Measurements from ENCODE around the gene ZNF736.
A peak's percentile ranks its signal among the peaks of the same experiment; 100 is the strongest.

Gene ZNF736

DNA sequence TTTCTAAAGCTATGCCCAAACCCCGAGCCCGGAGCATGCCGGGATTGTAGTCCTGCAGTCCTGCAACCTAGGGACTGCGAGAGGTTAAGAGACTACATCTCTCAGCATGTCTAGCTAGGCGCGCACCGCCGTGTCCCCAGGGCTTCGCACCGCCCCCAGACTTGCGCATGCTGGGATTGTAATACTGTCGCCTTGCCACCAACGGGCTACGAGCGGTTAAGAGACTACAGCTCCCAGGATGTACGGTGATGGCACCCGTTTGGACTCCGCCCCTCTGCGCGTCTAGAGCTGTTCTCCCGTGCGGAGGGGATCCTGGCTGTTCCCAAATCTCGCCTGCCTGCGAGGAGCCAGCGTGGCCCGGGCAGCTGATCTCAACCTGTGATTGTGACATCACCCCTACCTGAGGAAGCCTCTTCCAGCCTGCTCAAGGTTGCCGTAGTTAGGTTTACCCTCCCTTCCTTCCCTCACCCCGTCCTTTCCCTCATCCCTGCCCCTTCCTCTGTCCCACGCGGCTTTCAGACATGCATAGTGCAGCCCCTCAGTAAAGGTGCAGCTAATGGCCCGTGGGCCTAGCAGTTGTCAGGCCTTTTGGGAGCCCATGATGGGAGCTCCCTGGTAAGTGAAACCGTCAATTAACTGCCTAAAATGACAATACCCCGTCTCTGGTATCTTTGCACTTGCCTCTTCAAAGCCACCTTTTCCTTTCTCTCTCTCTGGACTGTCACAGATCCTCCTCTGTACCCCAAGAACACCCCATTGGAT, 6.3 kb upstream of the ZNF736 start (continued):
- TF ChIP-seq ZNF776 (tag by site-specific recombination; IDR thresholded peaks at IDR 0.05; ENCODE audit: borderline replicate concordance) (no peak), ZNF830 (tag by site-specific recombination; IDR thresholded peaks at IDR 0.05; ENCODE audit: low read depth) (no peak), ZNF341 (tag by site-specific recombination; IDR thresholded peaks at IDR 0.05; ENCODE audit: low read depth) (peak; percentile 99), SP7 (tag by site-specific recombination; IDR thresholded peaks at IDR 0.05) (peak; percentile 28; the same call in 1 of the 2 replicates), ZNF311 (tag by site-specific recombination; IDR thresholded peaks at IDR 0.05; ENCODE audit: borderline replicate concordance) (no peak), ZNF558 (tag by site-specific recombination; IDR thresholded peaks at IDR 0.05) (no peak), ZNF335 (tag by site-specific recombination; conservative IDR thresholded peaks at IDR 0.05) (peak; percentile 48), ZNF548 (tag by site-specific recombination; IDR thresholded peaks at IDR 0.05) (no peak), ZFP3 (tag by site-specific recombination; IDR thresholded peaks at IDR 0.05; ENCODE audit: low read depth) (no peak), BCL11B (tag by site-specific recombination; IDR thresholded peaks at IDR 0.05; ENCODE audit: low read depth) (no peak), ZNF701 (tag by site-specific recombination; IDR thresholded peaks at IDR 0.05) (no peak), KLF8 (tag by site-specific recombination; IDR thresholded peaks at IDR 0.05) (peak; percentile 90), HOXD13 (CRISPR knock-in tag; IDR thresholded peaks at IDR 0.05; ENCODE audit: borderline replicate concordance) (no peak), HOXC10 (CRISPR knock-in tag; IDR thresholded peaks at IDR 0.05) (no peak), ZXDB (tag by site-specific recombination; IDR thresholded peaks at IDR 0.05) (peak; percentile 55; the same call in 1 of the 2 replicates), ZNF600 (tag by site-specific recombination; IDR thresholded peaks at IDR 0.05) (peak; percentile 17; the same call in 1 of the 2 replicates), ZNF48 (tag by site-specific recombination; IDR thresholded peaks at IDR 0.05) (no peak), ZNF777 (tag by site-specific recombination; IDR thresholded peaks at IDR 0.05; ENCODE audit: borderline replicate concordance) (no peak), ZNF19 (tag by site-specific recombination; IDR thresholded peaks at IDR 0.05; ENCODE audit: low read depth) (no peak), ZNF514 (tag by site-specific recombination; IDR thresholded peaks at IDR 0.05) (no peak), ZIC2 (tag by site-specific recombination; IDR thresholded peaks at IDR 0.05) (peak; percentile 65), ZNF610 (tag by site-specific recombination; IDR thresholded peaks at IDR 0.05; ENCODE audit: borderline replicate concordance) (no peak), ZNF670 (tag by site-specific recombination; IDR thresholded peaks at IDR 0.05; ENCODE audit: low read depth) (no peak), ZNF426 (tag by site-specific recombination; IDR thresholded peaks at IDR 0.05) (no peak), ZNF837 (tag by site-specific recombination; IDR thresholded peaks at IDR 0.05) (no peak), GFI1B (tag by site-specific recombination; IDR thresholded peaks at IDR 0.05) (no peak), ZNF76 (tag by site-specific recombination; IDR thresholded peaks at IDR 0.05; ENCODE audit: borderline replicate concordance, low read depth) (peak; percentile 95), ZNF626 (tag by site-specific recombination; IDR thresholded peaks at IDR 0.05) (no peak), ZNF239 (tag by site-specific recombination; IDR thresholded peaks at IDR 0.05) (no peak), HOXA7 (CRISPR knock-in tag; IDR thresholded peaks at IDR 0.05; ENCODE audit: borderline replicate concordance) (no peak), ZNF16 (tag by site-specific recombination; IDR thresholded peaks at IDR 0.05; ENCODE audit: low read depth) (no peak), ZNF157 (tag by site-specific recombination; IDR thresholded peaks at IDR 0.05) (no peak)
- TF ChIP-seq, protein P1, sequence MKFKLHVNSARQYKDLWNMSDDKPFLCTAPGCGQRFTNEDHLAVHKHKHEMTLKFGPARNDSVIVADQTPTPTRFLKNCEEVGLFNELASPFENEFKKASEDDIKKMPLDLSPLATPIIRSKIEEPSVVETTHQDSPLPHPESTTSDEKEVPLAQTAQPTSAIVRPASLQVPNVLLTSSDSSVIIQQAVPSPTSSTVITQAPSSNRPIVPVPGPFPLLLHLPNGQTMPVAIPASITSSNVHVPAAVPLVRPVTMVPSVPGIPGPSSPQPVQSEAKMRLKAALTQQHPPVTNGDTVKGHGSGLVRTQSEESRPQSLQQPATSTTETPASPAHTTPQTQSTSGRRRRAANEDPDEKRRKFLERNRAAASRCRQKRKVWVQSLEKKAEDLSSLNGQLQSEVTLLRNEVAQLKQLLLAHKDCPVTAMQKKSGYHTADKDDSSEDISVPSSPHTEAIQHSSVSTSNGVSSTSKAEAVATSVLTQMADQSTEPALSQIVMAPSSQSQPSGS (tag by site-specific recombination; IDR thresholded peaks at IDR 0.05; ENCODE audit: low read depth), result peak; percentile 77
- TF ChIP-seq, protein P2, sequence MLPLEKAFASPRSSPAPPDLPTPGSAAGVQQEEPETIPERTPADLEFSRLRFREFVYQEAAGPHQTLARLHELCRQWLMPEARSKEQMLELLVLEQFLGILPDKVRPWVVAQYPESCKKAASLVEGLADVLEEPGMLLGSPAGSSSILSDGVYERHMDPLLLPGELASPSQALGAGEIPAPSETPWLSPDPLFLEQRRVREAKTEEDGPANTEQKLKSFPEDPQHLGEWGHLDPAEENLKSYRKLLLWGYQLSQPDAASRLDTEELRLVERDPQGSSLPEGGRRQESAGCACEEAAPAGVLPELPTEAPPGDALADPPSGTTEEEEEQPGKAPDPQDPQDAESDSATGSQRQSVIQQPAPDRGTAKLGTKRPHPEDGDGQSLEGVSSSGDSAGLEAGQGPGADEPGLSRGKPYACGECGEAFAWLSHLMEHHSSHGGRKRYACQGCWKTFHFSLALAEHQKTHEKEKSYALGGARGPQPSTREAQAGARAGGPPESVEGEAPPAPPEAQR (tag by site-specific recombination; IDR thresholded peaks at IDR 0.05), result no peak
- TF ChIP-seq, protein P3, sequence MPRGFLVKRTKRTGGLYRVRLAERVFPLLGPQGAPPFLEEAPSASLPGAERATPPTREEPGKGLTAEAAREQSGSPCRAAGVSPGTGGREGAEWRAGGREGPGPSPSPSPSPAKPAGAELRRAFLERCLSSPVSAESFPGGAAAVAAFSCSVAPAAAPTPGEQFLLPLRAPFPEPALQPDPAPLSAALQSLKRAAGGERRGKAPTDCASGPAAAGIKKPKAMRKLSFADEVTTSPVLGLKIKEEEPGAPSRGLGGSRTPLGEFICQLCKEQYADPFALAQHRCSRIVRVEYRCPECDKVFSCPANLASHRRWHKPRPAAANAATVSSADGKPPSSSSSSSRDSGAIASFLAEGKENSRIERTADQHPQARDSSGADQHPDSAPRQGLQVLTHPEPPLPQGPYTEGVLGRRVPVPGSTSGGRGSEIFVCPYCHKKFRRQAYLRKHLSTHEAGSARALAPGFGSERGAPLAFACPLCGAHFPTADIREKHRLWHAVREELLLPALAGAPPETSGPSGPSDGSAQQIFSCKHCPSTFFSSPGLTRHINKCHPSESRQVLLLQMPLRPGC (tag by site-specific recombination; IDR thresholded peaks at IDR 0.05), result no peak
- TF ChIP-seq, protein P4, sequence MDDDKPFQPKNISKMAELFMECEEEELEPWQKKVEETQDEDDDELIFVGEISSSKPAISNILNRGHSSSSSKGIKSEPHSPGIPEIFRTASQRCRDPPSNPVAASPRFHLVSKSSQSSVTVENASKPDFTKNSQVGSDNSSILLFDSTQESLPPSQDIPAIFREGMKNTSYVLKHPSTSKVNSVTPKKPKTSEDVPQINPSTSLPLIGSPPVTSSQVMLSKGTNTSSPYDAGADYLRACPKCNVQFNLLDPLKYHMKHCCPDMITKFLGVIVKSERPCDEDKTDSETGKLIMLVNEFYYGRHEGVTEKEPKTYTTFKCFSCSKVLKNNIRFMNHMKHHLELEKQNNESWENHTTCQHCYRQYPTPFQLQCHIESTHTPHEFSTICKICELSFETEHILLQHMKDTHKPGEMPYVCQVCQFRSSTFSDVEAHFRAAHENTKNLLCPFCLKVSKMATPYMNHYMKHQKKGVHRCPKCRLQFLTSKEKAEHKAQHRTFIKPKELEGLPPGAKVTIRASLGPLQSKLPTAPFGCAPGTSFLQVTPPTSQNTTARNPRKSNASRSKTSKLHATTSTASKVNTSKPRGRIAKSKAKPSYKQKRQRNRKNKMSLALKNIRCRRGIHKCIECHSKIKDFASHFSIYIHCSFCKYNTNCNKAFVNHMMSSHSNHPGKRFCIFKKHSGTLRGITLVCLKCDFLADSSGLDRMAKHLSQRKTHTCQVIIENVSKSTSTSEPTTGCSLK (tag by site-specific recombination; IDR thresholded peaks at IDR 0.05), result no peak
